ENCODE results near the gene GPAT3.

GRCh38 chr4:83639849-83640493 lies 104.1 kb downstream of the GPAT3 start:
- TF ChIP-seq CTCF (IDR thresholded peaks at IDR 0.05; ENCODE audit: low read depth, low read length) (peak; percentile 62), MAX (IDR thresholded peaks at IDR 0.05; ENCODE audit: low read depth, low read length) (no peak)

Data from NB4 (cell line).